GM04504 (cell line): ENCODE data around the gene BBS9.
A peak's percentile ranks its signal among the peaks of the same experiment; 100 is the strongest.

ENCODE experiments used
- DNase-seq: peaks from one replicate; pipeline ENCODE4 v3.0.0-alpha.2; 2012; ENCODE audit warnings: low read depth

Gene BBS9

GRCh38 chr7:33550979-33551378 is 421.6 kb downstream of the BBS9 start:
- DNase-seq = no peak

GRCh38 chr7:33554046-33554445 is 424.7 kb downstream of the BBS9 start:
- DNase-seq = peak; percentile 41

- DNase-seq = no peak
Measured at GRCh38 chr7:33554576-33554975, 425.2 kb downstream of the BBS9 start.

- no peak for DNase-seq
Measured at GRCh38 chr7:33556472-33556871, 427.1 kb downstream of the BBS9 start.

GRCh38 chr7:33558549-33559323 is 429.4 kb downstream of the BBS9 start:
- no peak for DNase-seq

GRCh38 chr7:33559324-33559710 is 430.0 kb downstream of the BBS9 start:
- DNase-seq = no peak

- peak; percentile 42 for DNase-seq
Measured at GRCh38 chr7:33562996-33563395, 433.6 kb downstream of the BBS9 start.

GRCh38 chr7:33563651-33564050 is 434.3 kb downstream of the BBS9 start:
- DNase-seq = no peak

GRCh38 chr7:33578166-33578565 is 448.8 kb downstream of the BBS9 start:
- DNase-seq = no peak

GRCh38 chr7:33578881-33579672 is 449.7 kb downstream of the BBS9 start:
- DNase-seq = no peak

- DNase-seq = no peak
Measured at GRCh38 chr7:33579673-33579960, 450.3 kb downstream of the BBS9 start.

GRCh38 chr7:33581236-33581635 is 451.9 kb downstream of the BBS9 start:
- DNase-seq = no peak

- no peak for DNase-seq
Measured at GRCh38 chr7:33582104-33582503, 452.7 kb downstream of the BBS9 start.

- DNase-seq = no peak
Measured at GRCh38 chr7:33582533-33582932, 453.2 kb downstream of the BBS9 start.

- no peak for DNase-seq
Measured at GRCh38 chr7:33589911-33590310, 460.5 kb downstream of the BBS9 start.

GRCh38 chr7:33590916-33591315 is 461.6 kb downstream of the BBS9 start:
- DNase-seq = no peak

GRCh38 chr7:33591490-33591889 is 462.1 kb downstream of the BBS9 start:
- DNase-seq = no peak

- DNase-seq = no peak
Measured at GRCh38 chr7:33592718-33593117, 463.4 kb downstream of the BBS9 start.

GRCh38 chr7:33593611-33594010 is 464.2 kb downstream of the BBS9 start:
- no peak for DNase-seq

- DNase-seq = peak; percentile 10
Measured at GRCh38 chr7:33596686-33597085, 467.3 kb downstream of the BBS9 start.

GRCh38 chr7:33597181-33597580 is 467.8 kb downstream of the BBS9 start:
- no peak for DNase-seq

- DNase-seq = no peak
Measured at GRCh38 chr7:33601101-33601500, 471.7 kb downstream of the BBS9 start.

- DNase-seq = no peak
Measured at GRCh38 chr7:33601884-33602283, 472.5 kb downstream of the BBS9 start.

- no peak for DNase-seq
Measured at GRCh38 chr7:33604056-33604455, 474.7 kb downstream of the BBS9 start.
